Hindlimb muscle (tissue), 1 donor: ENCODE measurements around the gene PPP1R12C. TPM values are rescaled to one million over a fixed set of nuclear protein-coding genes. Genes with fewer than 3 reads are reported as not detected.
A peak's percentile ranks its signal among the peaks of the same experiment; 100 is the strongest.

ENCODE experiments used
- DNase-seq: peaks from one replicate; pipeline ENCODE4 v3.0.0-alpha.2; 2013
- polyA plus RNA-seq: library from polyadenylated mRNA; unstranded; fragments of 120-200 nt; gene quantifications from one replicate; pipeline ENCODE4 v1.2.1, GENCODE V29; 2013; ENCODE audit not compliant: insufficient read length

Gene PPP1R12C
- polyA plus RNA-seq, 1 donor = 74.0 TPM

DNA sequence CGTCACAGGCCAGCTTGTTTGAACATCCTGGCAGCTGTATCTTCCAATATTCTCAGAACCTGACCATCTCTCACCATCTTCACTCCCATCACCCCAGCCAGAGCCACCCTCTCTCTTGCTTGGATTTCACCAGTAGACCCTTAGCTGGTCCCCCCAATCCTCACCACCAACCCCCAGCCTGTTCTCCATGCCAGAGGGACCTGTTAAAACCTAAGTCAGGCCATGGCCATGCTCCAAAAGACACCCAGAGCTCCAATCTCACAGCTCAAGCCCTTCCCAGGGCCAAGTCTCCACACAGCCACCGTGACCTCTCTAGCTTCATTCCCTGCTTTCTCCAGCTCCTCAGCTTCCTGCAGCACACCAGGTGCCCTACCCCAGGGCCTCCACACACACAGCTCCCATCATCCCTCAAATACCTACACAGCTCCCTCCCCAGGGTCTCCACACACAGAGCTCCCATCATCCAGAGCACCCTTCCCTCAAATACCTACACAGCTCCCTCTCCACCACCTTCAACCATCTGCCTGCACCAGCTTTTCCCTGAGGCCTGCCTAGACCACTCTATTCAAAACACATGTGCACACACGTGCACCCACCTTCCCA, 28.0 kb downstream of the PPP1R12C start:
- no peak for DNase-seq

DNA sequence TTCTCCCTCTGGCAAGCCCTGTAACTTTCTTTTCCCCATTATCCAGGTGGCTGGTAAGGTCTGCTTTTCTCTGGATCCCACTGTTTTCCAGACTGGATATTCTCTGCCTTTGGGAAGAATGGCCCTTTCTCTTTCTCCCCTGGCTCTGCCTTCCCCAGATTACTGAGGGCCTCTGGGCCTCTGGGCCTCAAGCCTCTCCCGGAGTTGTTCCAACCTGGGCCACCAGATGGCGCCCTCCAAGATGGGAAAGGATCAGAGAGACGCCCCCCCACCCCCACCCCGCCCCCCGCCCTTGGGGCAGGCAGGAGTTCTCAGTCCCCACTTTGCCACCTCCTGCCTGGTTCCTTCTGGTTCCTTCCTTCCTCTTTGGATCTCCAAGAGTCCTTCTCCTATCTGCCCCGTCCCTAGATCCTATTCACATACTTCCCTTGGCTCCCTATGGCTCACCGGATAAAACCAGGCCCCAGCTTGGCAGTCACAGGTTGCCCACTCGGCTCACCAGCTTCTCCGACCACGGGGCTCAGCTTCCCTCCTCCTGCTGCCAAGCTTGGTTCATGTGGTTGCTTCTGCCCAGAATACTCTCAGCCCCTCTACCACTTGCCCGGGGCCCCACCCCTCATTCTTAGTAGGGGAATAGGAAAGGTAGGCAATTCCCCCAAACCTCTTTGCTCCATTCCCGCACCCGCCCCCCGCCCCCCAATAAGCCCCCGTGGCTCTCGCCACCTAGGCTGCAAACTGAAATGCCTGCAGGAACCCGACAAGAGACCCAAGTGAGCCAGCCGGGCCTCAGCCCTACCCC, 28.7 kb downstream of the PPP1R12C start:
- peak; percentile 51 for DNase-seq

DNA sequence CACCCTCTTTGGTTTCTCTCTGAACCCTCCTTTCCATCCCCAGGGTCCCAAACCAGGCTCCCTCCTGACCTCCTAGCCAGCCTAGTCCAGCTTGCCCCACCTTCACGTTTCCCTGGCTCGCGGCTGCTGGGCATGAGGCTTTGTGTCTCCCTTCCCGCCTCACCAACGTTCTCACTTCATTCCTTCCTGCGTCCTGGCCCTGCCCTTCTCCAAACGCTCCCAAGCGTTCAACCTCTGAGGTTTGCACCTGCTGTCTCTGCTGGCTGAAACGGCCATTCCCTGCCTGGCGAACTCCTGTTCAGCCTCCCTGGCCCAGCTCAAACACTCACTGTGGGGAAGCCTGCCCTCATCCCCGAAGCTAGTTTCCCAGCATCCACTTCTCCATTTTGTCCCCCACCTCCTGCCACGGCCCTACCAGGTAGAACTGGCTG, 29.4 kb downstream of the PPP1R12C start:
- no peak for DNase-seq

DNA sequence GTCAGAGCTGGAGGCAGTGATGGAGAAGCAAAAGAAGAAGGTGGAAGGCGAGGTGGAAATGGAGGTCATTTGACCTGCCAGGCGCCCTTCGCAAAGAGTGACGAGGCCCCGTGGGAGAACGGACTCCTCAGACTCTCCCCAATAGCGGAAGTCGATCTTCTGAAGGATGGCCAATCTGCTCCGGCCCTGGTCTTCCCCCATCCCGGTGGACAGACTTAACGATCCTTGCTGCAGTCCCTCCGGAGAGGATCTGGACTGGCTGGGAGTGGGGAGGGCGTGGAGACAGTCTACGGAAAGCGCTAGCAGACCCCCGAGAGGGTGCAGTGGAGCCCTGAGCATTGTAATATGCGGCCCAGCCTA, 29.9 kb downstream of the PPP1R12C start:
- peak; percentile 42 for DNase-seq

DNA sequence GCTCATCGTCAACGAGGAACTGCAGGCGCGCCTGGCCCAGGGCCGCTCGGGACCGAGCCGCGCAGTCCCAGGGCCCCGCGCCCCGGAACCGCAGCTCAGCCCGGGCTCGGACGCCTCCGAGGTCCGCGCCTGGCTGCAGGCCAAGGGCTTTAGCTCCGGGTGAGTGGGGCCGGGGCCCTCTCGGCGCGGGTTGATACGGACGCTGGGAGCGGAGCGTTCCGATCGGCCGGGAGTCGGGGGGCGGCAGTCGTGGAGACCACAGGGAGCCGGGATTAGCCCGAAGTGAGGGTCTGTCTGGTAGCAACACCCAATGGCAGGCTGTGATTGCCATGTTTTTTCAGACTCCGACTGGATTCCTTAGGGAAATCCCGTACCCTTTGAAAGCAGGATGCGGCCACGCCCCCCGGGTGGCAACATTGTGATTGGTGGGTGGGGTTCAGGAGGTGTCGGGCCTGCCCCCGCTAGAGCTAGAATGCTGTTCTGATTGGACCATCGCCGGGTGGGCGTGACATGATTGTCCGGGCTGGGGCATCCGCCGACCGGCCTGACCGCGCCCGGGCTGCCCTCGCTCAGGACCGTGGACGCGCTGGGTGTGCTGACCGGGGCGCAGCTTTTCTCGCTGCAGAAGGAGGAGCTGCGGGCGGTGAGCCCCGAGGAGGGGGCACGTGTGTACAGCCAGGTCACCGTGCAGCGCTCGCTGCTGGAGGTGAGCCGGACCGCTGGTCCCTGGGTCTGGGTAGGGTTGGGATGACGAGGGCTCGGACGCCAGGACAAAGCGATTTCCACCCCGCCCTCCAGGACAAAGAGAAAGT, 30.5 kb downstream of the PPP1R12C start:
- peak; percentile 79 for DNase-seq

DNA sequence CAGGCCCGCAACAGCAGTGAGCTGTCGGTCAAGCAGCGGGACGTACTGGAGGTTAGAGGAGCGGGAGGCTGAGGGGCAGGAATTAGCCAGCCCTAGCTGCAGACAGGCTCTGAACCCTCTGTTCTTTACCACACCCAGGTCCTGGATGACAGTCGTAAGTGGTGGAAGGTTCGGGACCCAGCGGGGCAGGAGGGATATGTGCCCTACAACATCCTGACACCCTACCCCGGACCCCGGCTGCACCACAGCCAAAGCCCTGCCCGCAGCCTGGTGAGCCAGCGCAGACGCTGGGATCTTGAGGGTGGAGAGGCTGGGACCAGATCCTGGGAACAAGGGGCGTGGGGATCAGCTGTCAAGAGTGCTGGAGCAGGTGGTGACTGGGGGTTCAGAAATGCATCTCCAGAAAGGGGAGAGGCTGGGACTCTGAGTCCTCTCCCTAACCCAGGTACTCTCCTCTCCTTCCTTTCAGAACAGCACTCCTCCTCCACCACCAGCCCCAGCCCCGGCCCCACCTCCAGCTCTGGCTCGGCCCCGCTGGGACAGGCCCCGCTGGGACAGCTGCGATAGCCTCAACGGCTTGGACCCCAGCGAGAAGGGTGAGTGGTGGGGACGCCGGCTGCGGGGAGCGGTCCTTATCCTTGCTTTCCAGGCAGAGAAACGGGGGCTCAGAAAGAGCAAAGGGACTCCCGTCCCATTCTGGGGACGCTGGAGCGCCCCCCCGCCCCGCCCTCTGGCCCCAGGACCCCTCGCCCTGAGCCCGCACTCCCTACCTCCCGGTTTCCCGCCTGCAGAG, 31.3 kb downstream of the PPP1R12C start:
- DNase-seq = no peak

DNA sequence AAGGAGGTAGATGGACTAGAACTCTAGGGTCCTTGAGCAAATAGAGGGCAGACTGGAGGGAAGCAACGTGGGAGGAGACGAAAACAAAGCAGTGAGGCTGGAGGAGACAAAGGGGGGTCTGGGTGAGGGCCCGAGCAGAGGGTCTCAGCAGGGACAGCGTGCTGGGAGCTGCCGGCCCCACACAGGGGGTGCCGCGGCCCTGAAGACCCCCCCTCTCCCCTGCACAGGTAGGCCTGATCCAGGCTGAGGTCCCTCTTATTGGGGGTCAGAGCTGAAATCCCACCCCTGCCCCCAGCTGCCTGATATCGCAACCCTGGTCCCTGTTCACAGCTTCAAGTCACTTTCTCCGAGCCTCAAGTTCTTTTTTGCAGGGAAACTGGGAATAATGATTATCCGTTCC, 33.0 kb downstream of the PPP1R12C start:
- no peak for DNase-seq

DNA sequence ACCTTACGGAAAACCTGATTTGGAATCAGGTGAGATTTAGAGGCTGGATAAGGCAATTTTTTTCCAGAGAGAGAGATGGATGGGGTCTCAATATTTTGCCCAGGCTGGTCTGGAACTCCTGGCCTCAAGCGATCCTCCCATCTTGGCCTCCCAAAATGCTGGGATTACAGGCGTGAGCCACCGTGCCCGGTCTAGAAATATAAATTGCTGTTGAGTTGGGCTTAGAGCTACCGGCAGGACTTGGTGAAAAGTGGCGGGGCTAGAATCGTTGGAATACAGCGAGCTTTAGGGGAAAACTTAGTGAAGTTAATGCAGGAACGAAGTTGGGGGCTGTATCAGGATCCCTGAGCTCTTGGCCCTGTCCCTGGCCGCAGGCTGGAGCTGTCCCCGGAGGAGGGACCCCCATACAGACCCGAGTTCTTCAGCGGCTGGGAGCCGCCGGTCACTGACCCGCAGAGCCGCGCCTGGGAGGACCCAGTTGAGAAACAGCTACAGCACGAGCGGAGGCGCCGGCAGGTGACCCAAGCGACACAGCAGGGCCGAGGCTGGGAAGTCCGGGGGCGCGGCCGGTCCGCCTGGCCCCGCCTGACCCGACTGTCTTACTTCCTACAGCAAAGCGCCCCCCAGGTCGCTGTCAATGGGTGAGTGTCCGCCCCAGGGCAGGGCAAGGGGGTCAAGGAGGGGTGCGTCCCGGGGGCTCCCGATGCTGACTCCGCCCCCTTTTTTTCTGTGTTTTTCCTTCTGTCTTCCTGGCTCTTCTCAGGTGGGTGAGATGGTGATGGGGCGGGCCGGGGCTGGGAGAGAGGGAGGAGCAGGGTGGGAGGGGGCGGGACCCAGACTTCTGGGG, 34.2 kb downstream of the PPP1R12C start:
- no peak for DNase-seq

DNA sequence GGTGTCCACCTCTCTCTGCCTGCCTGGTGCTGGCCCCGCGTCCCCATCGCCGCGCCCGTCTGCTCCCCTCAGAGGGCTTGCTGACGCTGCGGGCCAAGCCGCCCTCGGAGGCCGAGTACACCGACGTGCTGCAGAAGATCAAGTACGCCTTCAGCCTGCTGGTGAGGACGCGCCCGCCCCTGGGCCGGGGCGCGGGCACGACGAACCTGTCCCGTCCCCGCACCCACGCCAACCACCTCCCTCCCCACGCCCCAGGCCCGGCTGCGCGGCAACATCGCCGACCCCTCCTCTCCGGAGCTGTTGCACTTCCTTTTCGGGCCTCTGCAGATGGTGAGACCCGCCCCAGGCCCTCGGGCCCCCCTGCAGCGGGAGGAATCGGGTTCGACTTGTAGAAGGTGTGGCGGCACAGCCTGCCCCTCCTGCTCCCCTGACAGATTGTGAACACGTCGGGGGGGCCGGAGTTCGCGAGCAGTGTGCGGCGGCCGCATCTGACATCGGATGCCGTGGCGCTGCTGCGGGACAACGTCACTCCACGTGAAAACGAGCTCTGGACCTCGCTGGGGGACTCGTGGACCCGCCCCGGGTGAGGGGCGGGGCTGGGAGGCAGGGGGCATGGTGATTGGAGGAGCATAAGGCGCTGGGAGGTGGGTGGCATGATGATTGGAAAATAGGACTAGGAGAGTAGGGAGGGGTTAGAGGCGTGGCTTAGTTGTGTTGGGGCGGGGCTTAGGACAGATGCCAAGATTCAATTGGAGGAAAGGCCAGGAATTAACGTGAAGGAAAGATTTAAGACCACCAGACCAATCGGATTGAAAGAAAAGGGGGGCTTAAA, 35.2 kb downstream of the PPP1R12C start:
- no peak for DNase-seq

DNA sequence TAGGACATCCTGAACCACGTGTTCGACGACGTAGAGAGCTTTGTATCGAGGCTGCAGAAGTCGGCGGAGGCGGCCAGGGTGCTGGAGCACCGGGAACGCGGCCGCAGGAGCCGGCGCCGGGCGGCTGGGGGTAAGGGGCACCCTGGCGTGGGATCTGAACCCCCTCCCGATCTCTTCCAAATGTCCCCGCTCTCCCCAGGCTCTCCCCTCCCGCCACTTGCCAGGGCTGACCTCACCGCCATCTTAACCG, 35.7 kb downstream of the PPP1R12C start:
- no peak for DNase-seq

DNA sequence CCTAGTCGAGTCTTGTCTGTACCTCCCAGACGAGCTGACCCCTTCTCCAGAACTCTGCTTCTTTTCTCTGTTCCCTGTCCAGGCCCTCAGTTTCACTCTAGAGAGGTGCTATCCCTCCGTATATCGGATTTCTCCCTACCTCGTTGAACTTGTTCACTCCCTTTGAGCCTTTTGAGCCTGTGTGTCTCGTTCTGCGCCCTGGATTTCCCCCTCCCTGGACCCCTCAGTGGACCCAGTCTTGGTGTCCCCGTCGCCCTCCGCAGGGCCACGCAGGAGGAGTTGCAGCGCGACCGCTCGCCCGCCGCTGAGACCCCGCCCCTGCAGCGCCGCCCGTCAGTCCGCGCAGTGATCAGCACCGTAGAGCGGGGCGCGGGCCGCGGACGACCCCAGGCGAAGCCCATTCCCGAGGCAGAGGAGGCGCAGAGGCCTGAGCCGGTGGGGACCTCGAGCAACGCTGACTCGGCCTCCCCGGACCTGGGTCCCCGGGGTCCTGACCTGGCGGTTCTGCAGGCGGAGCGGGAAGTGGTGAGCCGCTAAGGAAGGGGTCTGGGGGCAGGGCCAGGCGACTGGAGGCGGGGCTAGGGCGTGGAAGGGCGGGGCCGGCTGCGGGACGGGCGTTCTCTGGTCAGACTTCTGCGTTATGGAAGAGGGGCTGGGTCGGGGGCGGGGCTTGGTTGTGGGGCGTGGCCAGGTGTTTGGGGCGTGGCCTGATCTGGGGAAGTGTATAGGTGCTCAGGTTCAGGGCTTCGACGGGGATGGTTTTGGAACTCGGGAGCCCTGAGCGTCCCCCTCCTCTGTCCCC, 36.3 kb downstream of the PPP1R12C start:
- peak; percentile 44 for DNase-seq

DNA sequence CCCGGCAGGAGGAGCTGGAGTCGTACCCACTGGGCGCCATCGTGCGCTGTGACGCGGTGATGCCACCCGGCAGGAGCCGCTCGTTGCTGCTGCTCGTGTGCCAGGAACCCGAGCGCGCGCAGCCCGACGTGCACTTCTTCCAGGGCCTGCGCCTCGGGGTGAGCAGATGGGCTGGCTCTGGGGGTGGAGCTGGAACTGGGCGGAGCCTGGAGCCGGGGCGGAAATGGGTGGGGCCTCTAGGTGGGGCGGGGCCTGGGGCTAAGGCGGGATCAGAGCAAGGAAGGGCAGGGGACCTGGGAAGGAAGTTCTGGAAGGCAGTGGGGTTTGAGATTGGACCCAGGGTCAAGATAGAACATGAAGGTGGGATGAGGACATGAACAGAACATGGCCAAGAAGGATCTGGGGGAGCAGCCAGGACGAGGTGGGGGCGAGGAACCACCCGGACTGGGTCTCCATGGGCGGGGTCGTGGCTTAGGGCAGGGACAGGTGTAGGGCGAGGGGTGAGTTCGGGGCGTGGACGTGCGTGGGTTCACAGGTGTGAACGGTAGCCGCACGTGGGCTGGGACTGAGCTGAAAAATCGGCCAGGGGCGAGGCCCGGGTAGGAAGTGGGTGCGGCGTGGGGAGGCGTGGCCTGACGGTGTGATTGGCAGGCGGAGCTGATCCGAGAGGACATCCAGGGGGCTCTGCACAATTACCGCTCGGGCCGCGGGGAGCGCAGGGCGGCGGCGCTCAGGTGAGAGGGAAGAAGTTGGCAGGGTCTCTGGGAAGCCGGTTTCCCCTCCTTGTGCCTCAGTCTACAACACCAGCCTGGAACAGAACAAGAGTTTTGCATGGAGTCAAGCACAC, 37.1 kb downstream of the PPP1R12C start:
- DNase-seq = no peak

DNA sequence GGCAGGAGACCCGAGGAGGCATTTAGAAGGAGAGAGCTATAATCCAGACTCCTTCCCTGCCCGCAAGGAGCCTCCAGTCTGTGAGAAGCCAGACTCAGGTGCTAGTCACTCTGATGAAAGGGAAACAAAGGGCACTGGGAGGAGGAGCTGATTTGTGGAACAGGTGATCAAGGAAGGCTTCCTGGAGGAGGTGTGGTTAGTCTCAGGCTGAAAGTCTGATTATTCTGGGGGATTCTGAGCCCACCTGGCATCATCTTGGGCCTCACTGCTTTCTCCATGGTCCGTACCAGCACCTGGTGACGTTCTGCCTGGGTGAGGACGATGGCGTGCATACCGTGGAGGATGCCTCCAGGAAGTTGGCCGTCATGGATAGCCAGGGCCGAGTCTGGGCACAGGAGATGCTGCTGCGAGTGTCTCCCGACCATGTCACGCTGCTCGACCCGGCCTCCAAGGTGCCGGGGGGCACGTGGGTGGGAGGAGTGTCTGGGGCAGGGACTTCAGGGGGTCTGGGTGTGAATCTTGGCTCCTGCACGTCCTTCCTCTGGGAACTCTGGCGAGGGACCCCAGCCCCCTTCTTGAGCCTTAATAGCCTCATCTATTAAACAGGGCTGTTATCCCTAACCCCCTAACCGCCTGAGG, 37.9 kb downstream of the PPP1R12C start:
- DNase-seq = no peak

DNA sequence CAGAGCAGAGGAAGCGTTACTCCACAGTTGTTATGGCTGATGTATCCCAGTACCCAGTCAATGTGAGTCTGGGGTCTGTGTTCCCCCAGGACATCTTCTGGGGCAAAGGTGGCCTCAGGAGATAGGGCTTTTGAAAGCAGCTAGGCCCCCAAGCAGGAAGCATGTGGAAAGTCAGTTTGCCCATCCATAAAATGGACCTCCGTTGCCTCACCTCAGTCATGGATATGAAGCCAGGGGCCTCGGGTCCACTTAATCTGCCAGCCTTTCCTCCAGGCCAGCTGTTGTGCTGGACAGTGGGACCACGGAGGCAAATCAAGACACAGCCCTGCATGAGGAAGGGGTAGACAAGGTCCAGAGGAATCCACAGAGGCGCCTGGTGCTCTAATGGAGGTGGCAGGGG, 38.4 kb downstream of the PPP1R12C start:
- DNase-seq = no peak

DNA sequence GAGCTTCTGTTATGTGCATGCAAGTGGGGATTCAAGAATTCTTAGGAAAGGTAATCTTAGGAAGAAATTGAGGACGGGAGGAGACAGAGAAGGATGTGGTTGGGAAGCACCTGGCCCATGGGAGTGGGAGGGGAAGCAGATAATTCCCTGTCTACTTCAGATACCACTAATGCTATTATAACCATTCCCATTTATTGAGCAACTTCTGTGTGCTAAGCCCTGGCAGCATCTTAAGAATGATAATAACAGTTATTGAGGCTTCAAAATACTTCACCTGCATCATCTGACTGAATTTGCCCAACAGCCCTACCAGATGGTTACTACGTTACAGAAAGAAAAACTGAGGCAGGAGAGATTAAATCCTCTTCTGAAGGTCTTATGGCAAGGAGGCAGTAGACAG, 40.3 kb downstream of the PPP1R12C start:
- no peak for DNase-seq

DNA sequence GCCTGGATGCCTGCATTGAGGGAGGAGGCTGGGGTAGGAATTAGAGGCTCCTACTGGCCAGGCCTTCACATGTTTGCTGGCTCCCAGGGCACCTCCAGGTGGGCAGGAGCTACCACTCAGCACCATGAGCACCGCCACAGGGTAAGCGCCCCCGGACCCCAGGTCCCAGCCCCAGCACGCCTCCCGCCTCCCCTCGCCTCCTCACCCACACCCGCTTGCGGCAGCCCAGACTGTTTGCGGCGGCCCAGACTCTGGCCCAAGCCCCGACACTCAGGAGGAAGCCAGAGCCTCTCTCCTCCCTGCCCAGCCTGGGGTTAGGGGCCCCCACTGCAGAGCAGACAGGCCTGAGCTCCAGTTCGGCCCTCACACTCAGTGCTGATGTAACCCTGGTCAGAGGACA, 41.1 kb downstream of the PPP1R12C start:
- DNase-seq = no peak

DNA sequence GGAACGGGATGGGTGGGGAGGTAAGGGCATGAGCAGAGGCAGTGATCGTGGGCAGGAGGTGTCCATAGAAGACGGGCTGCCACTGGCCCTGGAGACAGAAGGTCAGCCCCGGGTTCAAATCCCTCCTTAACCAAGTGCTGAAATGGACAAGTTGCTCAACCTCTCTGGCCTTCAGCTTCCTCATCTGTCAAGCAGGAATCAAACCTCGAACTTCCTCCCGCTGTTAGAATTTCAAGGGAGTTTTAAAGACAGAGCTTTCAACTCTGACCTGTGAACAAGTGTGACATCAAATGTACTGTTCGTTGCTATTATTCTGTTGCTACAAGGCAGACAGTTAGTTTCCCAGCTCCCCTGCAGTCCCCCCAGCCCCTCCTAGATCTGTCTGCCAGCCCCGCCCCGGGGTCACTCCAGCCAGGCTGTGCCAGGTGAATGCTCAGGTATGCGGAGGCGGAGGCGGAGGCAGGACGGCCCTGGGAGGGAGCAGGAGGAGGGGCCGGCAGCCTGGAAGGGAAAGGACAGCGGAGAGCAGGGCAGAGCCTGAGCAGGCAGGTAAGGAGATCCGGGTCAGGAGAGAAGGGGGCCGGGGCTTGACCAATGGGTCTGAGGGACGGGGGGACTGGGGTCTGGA, 42.0 kb downstream of the PPP1R12C start, which contains the start of gene EPS8L1:
EPS8L1 (plus strand) TSS at position 499 of the 628 bp plus-strand sequence. CDS start 576 bp downstream, outside the sequence.
- DNase-seq = no peak

DNA sequence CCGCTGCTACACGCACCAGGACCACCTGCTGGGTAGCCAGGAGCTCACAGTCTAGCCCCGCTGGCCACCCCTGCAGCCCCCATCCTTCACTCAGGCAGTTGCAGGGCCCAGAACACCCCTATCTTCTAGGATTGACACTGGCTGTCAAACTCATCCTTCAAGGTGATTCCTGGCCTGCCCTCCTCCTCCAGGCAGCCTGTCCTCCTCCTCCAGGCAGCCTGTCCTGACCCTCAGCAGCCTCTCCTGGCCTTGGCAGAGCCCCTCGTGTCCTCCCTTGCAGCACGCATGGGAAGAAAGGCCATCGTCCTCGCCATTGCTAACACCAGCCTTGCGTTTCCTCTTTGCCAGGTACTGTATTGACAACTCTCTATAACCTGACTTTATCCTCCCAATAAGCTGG, 45.5 kb downstream of the PPP1R12C start:
- DNase-seq = no peak
